Stimulated activated CD8-positive, alpha-beta memory T cell treated with anti-CD3 and anti-CD28 coated beads, Interleukin-7, amount 100 ng/mL, for 24 hours (primary cell): ENCODE data around the gene SHTN1.

Experiments
- DNase-seq: peaks from one replicate; pipeline ENCODE4 v3.0.0-alpha.2; 2020; ENCODE audit warnings: low read depth

SHTN1 gene

DNA sequence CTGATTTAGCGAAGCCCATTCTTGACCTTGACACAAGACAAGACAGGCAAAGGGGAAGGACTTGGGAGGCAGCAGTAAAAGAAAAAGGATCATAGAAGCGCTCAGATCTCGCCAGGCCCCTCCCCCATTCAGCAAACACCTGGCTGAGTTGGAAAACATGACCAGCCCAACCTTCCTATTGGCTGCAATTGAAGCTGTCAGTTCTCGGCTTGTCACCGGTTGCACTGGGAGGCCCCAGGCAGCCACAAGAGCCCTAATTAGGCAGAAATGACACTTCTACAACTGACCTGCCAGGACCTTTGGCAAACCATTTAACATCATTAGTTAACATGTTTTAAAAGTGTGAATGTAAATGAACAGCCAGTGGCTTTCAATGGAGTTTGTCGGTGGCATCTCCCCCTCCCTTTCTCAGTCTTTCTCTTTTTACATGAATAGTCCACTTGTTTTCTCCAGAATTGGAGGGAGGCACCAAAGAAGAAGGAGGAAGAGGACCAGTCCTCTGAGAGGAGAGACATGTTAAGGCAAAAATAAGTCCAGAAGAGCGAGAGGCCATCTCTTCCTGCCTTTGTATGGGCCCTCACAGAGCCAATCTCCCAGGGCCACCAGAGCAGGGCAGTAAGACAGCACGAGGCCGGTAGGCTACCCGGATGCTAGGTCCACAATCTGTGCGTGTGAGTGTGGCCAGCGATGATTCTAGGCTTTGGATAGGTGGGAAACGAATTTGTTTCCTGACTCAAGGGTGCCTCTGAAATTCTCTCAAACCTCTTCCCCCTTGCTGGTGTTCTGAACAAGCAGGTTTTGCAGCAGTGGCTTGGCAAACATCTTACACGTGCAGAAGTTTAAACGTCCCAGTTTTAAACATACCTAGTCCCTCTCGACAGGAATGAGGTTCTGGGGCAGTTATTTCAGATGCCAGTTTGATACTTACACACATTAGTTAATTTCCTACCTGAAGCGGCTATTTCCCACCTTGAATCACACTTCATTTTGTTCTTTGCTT is 170.7 kb downstream of the SHTN1 start:
- no peak for DNase-seq

DNA sequence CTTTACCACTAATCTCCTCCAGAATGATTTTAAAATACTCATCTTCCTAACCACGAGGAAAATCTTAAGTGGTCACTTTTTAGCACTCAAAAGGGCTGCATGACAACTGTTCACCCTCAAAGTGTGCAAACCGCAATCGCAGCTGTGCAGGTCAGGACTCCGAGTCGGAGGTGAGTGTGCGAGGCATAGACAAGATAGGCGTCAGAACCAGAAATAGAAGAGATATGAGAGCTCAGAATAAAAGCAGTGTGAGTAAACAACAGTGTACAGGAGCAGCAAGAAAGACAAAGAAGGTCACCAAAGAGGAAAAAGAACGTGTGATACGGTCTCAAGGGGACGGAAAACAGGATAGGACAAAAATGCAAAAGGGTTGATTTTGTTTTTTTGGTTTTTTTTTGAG is 173.2 kb downstream of the SHTN1 start:
- DNase-seq = no peak
